Spleen (tissue), 11 donors: ENCODE results near the gene FOXP1. TPM values are rescaled to one million over a fixed set of nuclear protein-coding genes. Genes with fewer than 3 reads are reported as not detected.

Experiments used
- DNase-seq: peaks from one replicate; pipeline ENCODE4 v3.0.0-alpha.2; 2020
- H3K27ac ChIP-seq, 8 donors: fragments of 200-600 bp; sonication (generic) in 7 of 8; 1 replicate in 4 of 8; 2 replicates in 4 of 8; pipeline versions ENCODE4 v1.5.0 to v1.8.0; 2016 to 2021; ENCODE audit warnings: inconsistent platforms in 4 of 8, mild to moderate bottlenecking in 4 of 8, moderate library complexity in 1 of 8
- H3K27me3 ChIP-seq, 7 donors: fragments of 200-600 bp; sonication (generic) in 6 of 7; replicated peaks in 1 of 7; 1 replicate in 4 of 7; 2 replicates in 3 of 7; pipeline versions ENCODE4 v1.5.0 to v1.8.0; 2016 to 2021; ENCODE audit warnings: inconsistent platforms in 3 of 7, mild to moderate bottlenecking in 1 of 7
- H3K36me3 ChIP-seq, 6 donors: fragments of 200-600 bp; sonication (generic) in 5 of 6; 1 replicate in 4 of 6; 2 replicates in 2 of 6; pipeline versions ENCODE4 v1.5.0 to v1.8.0; 2016 to 2021; ENCODE audit warnings: inconsistent platforms in 2 of 6
- H3K4me1 ChIP-seq, 6 donors: fragments of 200-600 bp; sonication (generic) in 5 of 6; 1 replicate in 3 of 6; 2 replicates in 3 of 6; pipeline versions ENCODE4 v1.5.0 to v1.8.0; 2016 to 2021; ENCODE audit warnings: inconsistent platforms in 3 of 6
- H3K4me3 ChIP-seq, 8 donors: fragments of 200-600 bp; sonication (generic) in 7 of 8; 1 replicate in 4 of 8; 2 replicates in 4 of 8; pipeline versions ENCODE4 v1.5.0 to v1.8.0; 2016 to 2021; ENCODE audit warnings: inconsistent platforms in 4 of 8, mild to moderate bottlenecking in 4 of 8, moderate library complexity in 2 of 8
- H3K9me3 ChIP-seq, 8 donors: fragments of 200-600 bp; sonication (generic) in 7 of 8; 1 replicate in 4 of 8; 2 replicates in 4 of 8; pipeline versions ENCODE4 v1.5.0 to v1.8.0; 2016 to 2021; ENCODE audit warnings: inconsistent platforms in 4 of 8
- POLR2A ChIP-seq, 3 donors: fragments of 450-650 bp; IDR thresholded peaks; one replicate each; pipeline ENCODE4 v1.5.1; 2017; ENCODE audit warnings: antibody characterized with exemption in 3 of 3, mild to moderate bottlenecking in 1 of 3
- POLR2AphosphoS5 ChIP-seq, 3 donors: sonication (generic); formaldehyde crosslinking; IDR thresholded peaks; one replicate each; pipeline ENCODE4 v1.5.1; 2017; ENCODE audit warnings: antibody characterized with exemption in 3 of 3
- WGBS, 5 donors: extraction: QIAGEN DNeasy Blood & Tissue Kit in 3 of 5; methylation state at CpG; one replicate each; pipeline versions ENCODE4 v1.1.5 to v1.1.7; 2013 to 2018; 5-methylcytosine and 5-hydroxymethylcytosine counted together
- intact Hi-C: fragments of 100-400 bp; cut with DNase I; formaldehyde crosslinking; loops from one replicate; pipeline ENCODE4 v1.15.0; 2023; ENCODE audit warnings: low total_unique reads
- polyA plus RNA-seq, 3 donors: library from polyadenylated mRNA; stranded (reverse); fragments of 200-250 nt; gene quantifications; one replicate each; pipeline ENCODE4 v1.2.1, GENCODE V29; 2013
- total RNA-seq, 7 donors: library from RNA; depleted of rRNA in 3 of 7; stranded (reverse); fragments of >200 nt in 3 of 7; fragmentation: NEBNext Ultra II Directional in 4 of 7; extraction: Animal tissue kit (Norgen Biotek cat#: 25700) in 4 of 7; gene quantifications; one replicate each; pipeline versions ENCODE4 v1.1.0 to v1.2.1, GENCODE V29; 2016 to 2021
- TF ChIP-seq, protein P1 (sequence below), 11 experiments: fragments of 200-600 bp in 7 of 11; fragments of 450-650 bp in 4 of 11; sonication (generic) in 4 of 11; IDR thresholded peaks in 8 of 11; conservative IDR thresholded peaks in 3 of 11; 1 replicate in 7 of 11; 2 replicates in 4 of 11; pipeline versions ENCODE4 v1.4.0 to v1.8.0; 2016 to 2021; ENCODE audit warnings: antibody characterized with exemption in 11 of 11, inconsistent platforms in 4 of 11, mild to moderate bottlenecking in 1 of 11
- donor health status: healthy with polysubstance abuse.
- donor health status: DM: no; HTN: no; CAD: no; lungs with moderate emphysema.
- donor health status: DM: no; HTN: no; CAD: no.
- donor health status: Bipolar disorder and iron deficiency.
- donor health status: healthy.
- donor health status: DM: no; HTN: no; CAD: no.
- donor health status: DM: yes; HTN: yes; CAD: no.

FOXP1 gene
- total and polyA plus RNA-seq, 10 donors: 11.1 to 202 (median 153) TPM

DNA sequence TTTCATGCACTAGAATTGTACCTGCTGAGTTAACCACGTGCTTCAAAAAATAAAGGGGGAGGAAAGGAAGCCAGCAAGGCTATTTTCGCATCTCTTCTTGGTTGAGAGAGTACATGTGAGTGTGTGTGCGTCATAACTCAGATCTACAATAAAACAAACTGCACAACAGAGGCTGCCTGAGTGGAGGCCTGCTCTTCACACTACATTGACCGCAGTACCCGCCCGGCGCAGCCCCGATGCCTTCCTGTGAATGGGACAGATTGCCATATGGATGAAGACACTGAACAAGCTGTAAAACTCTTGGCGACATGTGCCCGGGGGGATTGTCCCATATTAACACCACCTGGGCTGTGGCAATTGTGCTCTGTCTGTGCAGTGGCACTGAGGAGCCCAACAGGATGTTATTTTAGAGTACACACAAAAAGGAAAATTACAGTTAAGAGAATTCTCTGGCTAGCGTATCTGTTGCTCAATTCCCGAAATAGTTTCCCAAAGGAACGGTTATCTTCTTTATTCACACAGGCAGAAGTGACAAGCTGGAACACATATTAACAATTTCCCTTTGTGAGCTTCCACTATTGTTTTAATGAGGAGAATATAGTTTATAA, 551.5 kb downstream of the FOXP1 start:
- Histone ChIP-seq H3K4me1 (peaks cover 13 to 100% (median 47%) of the 10 kb centered on the region in 6 donors), H3K36me3 (peaks cover 0 to 68% (median 2%) of the 10 kb centered on the region in 6 donors), H3K27ac (peak overlapping the region in 6 of 8 donors; percentile 1 to 72 (median 44)), H3K4me3 (no peak overlapping the region), H3K9me3 (no peaks in the 10 kb centered on the region), H3K27me3 (no peaks in the 10 kb centered on the region)
- intact Hi-C loops: no loop called here
- DNase-seq: peak; percentile 84
- TF ChIP-seq, protein P1, sequence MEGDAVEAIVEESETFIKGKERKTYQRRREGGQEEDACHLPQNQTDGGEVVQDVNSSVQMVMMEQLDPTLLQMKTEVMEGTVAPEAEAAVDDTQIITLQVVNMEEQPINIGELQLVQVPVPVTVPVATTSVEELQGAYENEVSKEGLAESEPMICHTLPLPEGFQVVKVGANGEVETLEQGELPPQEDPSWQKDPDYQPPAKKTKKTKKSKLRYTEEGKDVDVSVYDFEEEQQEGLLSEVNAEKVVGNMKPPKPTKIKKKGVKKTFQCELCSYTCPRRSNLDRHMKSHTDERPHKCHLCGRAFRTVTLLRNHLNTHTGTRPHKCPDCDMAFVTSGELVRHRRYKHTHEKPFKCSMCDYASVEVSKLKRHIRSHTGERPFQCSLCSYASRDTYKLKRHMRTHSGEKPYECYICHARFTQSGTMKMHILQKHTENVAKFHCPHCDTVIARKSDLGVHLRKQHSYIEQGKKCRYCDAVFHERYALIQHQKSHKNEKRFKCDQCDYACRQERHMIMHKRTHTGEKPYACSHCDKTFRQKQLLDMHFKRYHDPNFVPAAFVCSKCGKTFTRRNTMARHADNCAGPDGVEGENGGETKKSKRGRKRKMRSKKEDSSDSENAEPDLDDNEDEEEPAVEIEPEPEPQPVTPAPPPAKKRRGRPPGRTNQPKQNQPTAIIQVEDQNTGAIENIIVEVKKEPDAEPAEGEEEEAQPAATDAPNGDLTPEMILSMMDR (IDR thresholded peaks at IDR 0.05 in 8 of 11, conservative IDR thresholded peaks at IDR 0.05 in 3 of 11): no peak
- peak in 1 of 3 donors; percentile 17 for TF ChIP-seq POLR2A (IDR thresholded peaks at IDR 0.05)
- peak in 2 of 3 donors; percentile 85 to 86 for TF ChIP-seq POLR2AphosphoS5 (IDR thresholded peaks at IDR 0.05)
- WGBS, 5 donors: 58 to 81% (median 78%) methylated on average over 13 of the region's 13 CpGs

DNA sequence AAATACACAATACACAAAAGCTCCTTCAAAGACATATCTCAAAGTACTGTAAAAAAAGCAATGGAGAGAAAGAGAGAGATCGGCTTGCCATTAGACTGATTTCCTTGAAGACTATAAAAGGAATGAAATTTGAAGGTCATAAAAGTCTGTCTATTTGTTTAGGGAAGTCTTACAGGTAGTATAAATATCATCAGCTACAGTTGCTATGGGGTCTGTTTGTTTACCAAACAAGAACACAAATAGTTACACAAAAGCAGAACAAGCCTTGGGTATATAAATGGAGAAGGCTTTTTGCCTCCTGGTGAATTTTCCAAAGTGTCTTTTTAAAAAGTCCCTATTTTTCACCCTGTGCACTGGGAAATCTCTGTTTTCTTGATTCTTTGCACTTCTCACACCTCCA, 552.3 kb downstream of the FOXP1 start:
- Histone ChIP-seq H3K36me3 (peaks cover 0 to 69% (median 0%) of the 10 kb centered on the region in 6 donors), H3K27ac (peak overlapping the region in 4 of 8 donors; percentile 20 to 72 (median 44)), H3K4me3 (no peak overlapping the region), H3K9me3 (no peaks in the 10 kb centered on the region), H3K4me1 (peaks cover 13 to 100% (median 53%) of the 10 kb centered on the region in 6 donors), H3K27me3 (no peaks in the 10 kb centered on the region)
- WGBS, 5 donors: 83 to 97% (median 95%) methylated on average over 1 of the region's 1 CpG
- DNase-seq: no peak
- intact Hi-C loops: no loop called here
- TF ChIP-seq, protein P1 (IDR thresholded peaks at IDR 0.05 in 8 of 11, conservative IDR thresholded peaks at IDR 0.05 in 3 of 11): no peak
- no peak for TF ChIP-seq POLR2A (IDR thresholded peaks at IDR 0.05)
- TF ChIP-seq POLR2AphosphoS5 (IDR thresholded peaks at IDR 0.05): no peak

DNA sequence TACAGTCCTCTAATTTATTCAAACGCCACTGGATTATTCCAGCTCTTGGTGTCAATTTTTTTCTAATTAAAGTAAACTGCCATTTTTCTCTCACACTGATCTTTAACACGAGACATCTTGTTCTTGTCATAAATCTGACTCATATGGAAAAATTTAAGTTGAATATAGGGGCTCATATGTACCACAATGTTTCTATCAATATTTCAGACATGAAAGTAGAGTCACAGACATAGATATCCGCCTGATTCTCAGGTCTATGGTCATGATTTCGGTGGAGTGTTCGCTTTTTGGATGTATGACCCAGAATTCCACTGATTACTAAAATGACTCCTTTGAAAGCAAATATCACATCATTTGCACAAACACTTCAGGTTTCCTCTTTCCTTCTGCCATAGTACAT, 552.8 kb downstream of the FOXP1 start:
- no peak for DNase-seq
- intact Hi-C loops: no loop called here
- peaks cover 0 to 65% (median 0%) of the 10 kb centered on the region in 6 donors for H3K36me3 ChIP-seq
- WGBS, 5 donors: 86 to 95% (median 88%) methylated on average over 5 of the region's 5 CpGs
- no peaks in the 10 kb centered on the region for H3K27me3 ChIP-seq
- TF ChIP-seq, protein P1 (IDR thresholded peaks at IDR 0.05 in 8 of 11, conservative IDR thresholded peaks at IDR 0.05 in 3 of 11): no peak
- H3K9me3 ChIP-seq: no peaks in the 10 kb centered on the region
- peak overlapping the region in 3 of 8 donors; percentile 21 to 46 (median 41) for H3K27ac ChIP-seq
- H3K4me3 ChIP-seq: no peak overlapping the region
- peaks cover 14 to 100% (median 55%) of the 10 kb centered on the region in 6 donors for H3K4me1 ChIP-seq

DNA sequence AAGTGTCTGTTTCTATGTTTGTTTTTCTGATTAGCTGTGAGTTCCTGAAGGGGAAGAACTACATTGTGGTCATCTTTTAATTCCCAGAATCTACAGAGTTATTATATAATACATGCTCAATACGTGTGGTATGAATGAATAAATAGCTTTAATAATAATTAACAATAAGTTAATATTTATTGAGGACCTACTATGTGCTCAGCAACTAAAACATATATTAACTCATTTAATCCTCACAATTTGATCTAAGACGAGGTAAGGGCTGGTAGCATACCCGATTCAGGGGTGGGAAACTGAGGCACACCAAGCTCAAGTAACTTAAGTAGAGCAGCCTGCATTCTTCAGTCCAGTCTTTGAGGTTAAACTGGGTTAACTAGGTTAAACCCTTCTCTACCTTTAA, 553.8 kb downstream of the FOXP1 start:
- Histone ChIP-seq H3K4me1 (peaks cover 15 to 100% (median 56%) of the 10 kb centered on the region in 6 donors), H3K27me3 (no peaks in the 10 kb centered on the region), H3K4me3 (no peak overlapping the region), H3K9me3 (no peaks in the 10 kb centered on the region), H3K36me3 (peaks cover 0 to 61% (median 0%) of the 10 kb centered on the region in 6 donors), H3K27ac (peak overlapping the region in 1 of 8 donors; percentile 21)
- no peak for DNase-seq
- intact Hi-C loops: no loop called here
- WGBS, 5 donors: 93 to 97% (median 95%) methylated on average over 3 of the region's 3 CpGs
- TF ChIP-seq POLR2AphosphoS5 (IDR thresholded peaks at IDR 0.05): no peak
- no peak for TF ChIP-seq POLR2A (IDR thresholded peaks at IDR 0.05)
- TF ChIP-seq, protein P1 (IDR thresholded peaks at IDR 0.05 in 8 of 11, conservative IDR thresholded peaks at IDR 0.05 in 3 of 11): no peak
